GF-D8 (cell line): Measurements from ENCODE around the gene KCTD21.
A peak's percentile ranks its signal among the peaks of the same experiment; 100 is the strongest.

Experiments used
- DNase-seq: peaks from one replicate; lab custom pipeline; 2025; lab: John Stamatoyannopoulos, UW

The KCTD21 gene

GRCh38 chr11:78218707-78219492 lies 30.5 kb upstream of the KCTD21 start:
- DNase-seq, result no peak

GRCh38 chr11:78217650-78218541 lies 29.5 kb upstream of the KCTD21 start:
- DNase-seq, result no peak

- DNase-seq, result no peak
These were observed 28.3 kb upstream of the KCTD21 start for GRCh38 chr11:78216571-78217287.

- DNase-seq, result no peak
These were observed 27.6 kb upstream of the KCTD21 start for GRCh38 chr11:78216021-78216420.

- DNase-seq, result no peak
These were observed 26.1 kb upstream of the KCTD21 start for GRCh38 chr11:78214331-78215194.

- DNase-seq, result no peak
These were observed 25.3 kb upstream of the KCTD21 start for GRCh38 chr11:78213526-78214330.

- no peak for DNase-seq
These were observed 24.4 kb upstream of the KCTD21 start for GRCh38 chr11:78212586-78213371.

- DNase-seq, result no peak
These were observed 23.1 kb upstream of the KCTD21 start for GRCh38 chr11:78211565-78211964.

- no peak for DNase-seq
These were observed 21.7 kb upstream of the KCTD21 start for GRCh38 chr11:78210000-78210608.

GRCh38 chr11:78209478-78209877 lies 21.1 kb upstream of the KCTD21 start:
- DNase-seq, result no peak

GRCh38 chr11:78208257-78209165 lies 20.1 kb upstream of the KCTD21 start:
- DNase-seq, result no peak

- DNase-seq, result no peak
These were observed 19.3 kb upstream of the KCTD21 start for GRCh38 chr11:78207532-78208256.

- DNase-seq, result no peak
These were observed 17.3 kb upstream of the KCTD21 start for GRCh38 chr11:78205691-78206090.

GRCh38 chr11:78205256-78205655 lies 16.8 kb upstream of the KCTD21 start:
- no peak for DNase-seq

GRCh38 chr11:78203184-78203583 lies 14.8 kb upstream of the KCTD21 start:
- DNase-seq, result no peak

- DNase-seq, result peak; percentile 50
These were observed 14.3 kb upstream of the KCTD21 start for GRCh38 chr11:78202733-78203167.

- no peak for DNase-seq
These were observed 12.8 kb upstream of the KCTD21 start for GRCh38 chr11:78201096-78201818.
